WTC11 (cell line): ENCODE results near the gene SLC19A1. TPM values are rescaled to one million over a fixed set of nuclear protein-coding genes. Genes with fewer than 3 reads are reported as not detected.
A peak's percentile ranks its signal among the peaks of the same experiment; 100 is the strongest.

Experiments used
- ATAC-seq: fragments of 200-7000 bp; cut with Tn5 transposase; 2 replicates; pipeline ENCODE4 v1.10.0; 2021; ENCODE audit warnings: mild to moderate bottlenecking, moderate library complexity
- CTCF ChIA-PET: fragments of 300-600 bp; sonication (Branson Sonifier 250); formaldehyde crosslinking; loops from one replicate; lab custom pipeline; 2021; ENCODE audit warnings: antibody characterized with exemption; lab: Charles Lee
- POLR2A ChIA-PET: fragments of 350-600 bp; sonication (Branson Sonifier 250); formaldehyde crosslinking; loops from one replicate; lab custom pipeline; 2021; ENCODE audit warnings: antibody characterized with exemption; lab: Charles Lee
- DNase-seq: peaks from one replicate; pipeline ENCODE4 v3.0.0; 2021; ENCODE audit warnings: low spot score
- H3K27ac Mint-ChIP-seq: 2 replicates; pipeline ENCODE4 v1.8.0; 2021; ENCODE audit warnings: mixed read lengths
- H3K27me3 Mint-ChIP-seq: 2 replicates; pipeline ENCODE4 v1.8.0; 2021; ENCODE audit warnings: low read depth, mild to moderate bottlenecking, moderate library complexity, mixed read lengths
- H3K36me3 Mint-ChIP-seq: 2 replicates; pipeline ENCODE4 v1.8.0; 2021; ENCODE audit warnings: mixed read lengths
- H3K4me1 Mint-ChIP-seq: 2 replicates; pipeline ENCODE4 v1.8.0; 2022; ENCODE audit warnings: mixed read lengths
- H3K4me3 Mint-ChIP-seq: 2 replicates; pipeline ENCODE4 v1.8.0; 2021; ENCODE audit warnings: mild to moderate bottlenecking, moderate library complexity, mixed read lengths
- H3K9me3 Mint-ChIP-seq: 2 replicates; pipeline ENCODE4 v1.8.0; 2021; ENCODE audit warnings: mixed read lengths
- ELF4 ChIP-seq: sonication (generic); formaldehyde crosslinking; IDR thresholded peaks from 2 replicates; pipeline ENCODE4 v1.8.1; 2022; ENCODE audit warnings: low read depth, mild to moderate bottlenecking, moderate library complexity, missing genetic modification reagents
- GTF2I ChIP-seq: fragments of 250-450 bp; sonication (Bioruptor Pico); conservative IDR thresholded peaks from 2 replicates; pipeline ENCODE4 v1.4.0; 2021; ENCODE audit warnings: mild to moderate bottlenecking
- HMGXB4 ChIP-seq: sonication (generic); formaldehyde crosslinking; IDR thresholded peaks from 2 replicates; pipeline ENCODE4 v1.8.1; 2023; ENCODE audit warnings: mild to moderate bottlenecking, moderate library complexity, missing genetic modification reagents
- KAT7 ChIP-seq: sonication (generic); formaldehyde crosslinking; IDR thresholded peaks from 2 replicates; pipeline ENCODE4 v1.8.1; 2023; ENCODE audit warnings: missing genetic modification reagents, mild to moderate bottlenecking, borderline replicate concordance
- NFYB ChIP-seq: sonication (generic); formaldehyde crosslinking; conservative IDR thresholded peaks from 2 replicates; pipeline ENCODE4 v1.8.0; 2022; ENCODE audit warnings: low read depth, missing genetic modification reagents
- NR1H2 ChIP-seq: sonication (generic); formaldehyde crosslinking; IDR thresholded peaks from 2 replicates; pipeline ENCODE4 v1.9.0; 2021; ENCODE audit warnings: mild to moderate bottlenecking, moderate library complexity, missing genetic modification reagents
- OVOL2 ChIP-seq: fragments of 250-450 bp; sonication (Bioruptor Pico); IDR thresholded peaks from 2 replicates; pipeline ENCODE4 v1.9.0; 2021; ENCODE audit warnings: mild to moderate bottlenecking, borderline replicate concordance
- PRDM15 ChIP-seq: sonication (generic); formaldehyde crosslinking; IDR thresholded peaks from 2 replicates; pipeline ENCODE4 v1.8.0; 2022; ENCODE audit warnings: missing genetic modification reagents
- PRRX2 ChIP-seq: fragments of 250-450 bp; sonication (Bioruptor Pico); IDR thresholded peaks from 2 replicates; pipeline ENCODE4 v1.8.0; 2021; ENCODE audit warnings: mild to moderate bottlenecking
- SOX15 ChIP-seq: fragments of 250-450 bp; sonication (Bioruptor Pico); IDR thresholded peaks from 2 replicates; pipeline ENCODE4 v1.9.0; 2021; ENCODE audit warnings: mild to moderate bottlenecking
- SP1 ChIP-seq: sonication (generic); formaldehyde crosslinking; conservative IDR thresholded peaks from 2 replicates; pipeline ENCODE4 v1.8.1; 2022; ENCODE audit warnings: missing genetic modification reagents
- ZNF121 ChIP-seq: sonication (generic); formaldehyde crosslinking; IDR thresholded peaks from 2 replicates; pipeline ENCODE4 v1.8.0; 2023; ENCODE audit warnings: missing genetic modification reagents
- ZNF317 ChIP-seq: sonication (generic); formaldehyde crosslinking; IDR thresholded peaks from 2 replicates; pipeline ENCODE4 v1.8.1; 2023; ENCODE audit warnings: low read depth, mild to moderate bottlenecking, moderate library complexity, missing genetic modification reagents, borderline replicate concordance
- ZNF416 ChIP-seq: fragments of 250-450 bp; sonication (Bioruptor Pico); IDR thresholded peaks from 2 replicates; pipeline ENCODE4 v1.9.0; 2021; ENCODE audit warnings: mild to moderate bottlenecking, inconsistent platforms
- total RNA-seq: library from RNA; stranded (reverse); gene quantifications from 3 replicates; pipeline ENCODE4 v1.2.3, GENCODE V29; 2021
- TF ChIP-seq, protein P1 (sequence below): sonication (generic); formaldehyde crosslinking; IDR thresholded peaks from 2 replicates; pipeline ENCODE4 v1.8.0; 2023; ENCODE audit warnings: missing genetic modification reagents
- TF ChIP-seq, protein P2 (sequence below): sonication (generic); formaldehyde crosslinking; IDR thresholded peaks from 2 replicates; pipeline ENCODE4 v1.8.1; 2022; ENCODE audit warnings: mild to moderate bottlenecking, moderate library complexity, missing genetic modification reagents
- TF ChIP-seq, protein P3 (sequence below): fragments of 250-450 bp; sonication (Bioruptor Pico); IDR thresholded peaks from 2 replicates; pipeline ENCODE4 v1.8.0; 2021; ENCODE audit warnings: mild to moderate bottlenecking
- TF ChIP-seq, protein P4 (sequence below): sonication (generic); formaldehyde crosslinking; IDR thresholded peaks from 2 replicates; pipeline ENCODE4 v1.8.1; 2022; ENCODE audit warnings: low read depth, mild to moderate bottlenecking, moderate library complexity, missing genetic modification reagents, borderline replicate concordance

SLC19A1 gene
- total RNA-seq, 1 experiment from 2014 or later: 29.8 TPM

GRCh38 chr21:45524756-45525152 lies 17.5 kb downstream of the SLC19A1 start (continued):
- TF ChIP-seq, protein P1, sequence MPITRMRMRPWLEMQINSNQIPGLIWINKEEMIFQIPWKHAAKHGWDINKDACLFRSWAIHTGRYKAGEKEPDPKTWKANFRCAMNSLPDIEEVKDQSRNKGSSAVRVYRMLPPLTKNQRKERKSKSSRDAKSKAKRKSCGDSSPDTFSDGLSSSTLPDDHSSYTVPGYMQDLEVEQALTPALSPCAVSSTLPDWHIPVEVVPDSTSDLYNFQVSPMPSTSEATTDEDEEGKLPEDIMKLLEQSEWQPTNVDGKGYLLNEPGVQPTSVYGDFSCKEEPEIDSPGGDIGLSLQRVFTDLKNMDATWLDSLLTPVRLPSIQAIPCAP (CRISPR knock-in tag): no peak
- no peak for TF ChIP-seq KAT7 (CRISPR knock-in tag)
- no peak for TF ChIP-seq PRDM15 (CRISPR knock-in tag)
- TF ChIP-seq ZNF121 (CRISPR knock-in tag): no peak
- TF ChIP-seq, all 79 proteins: peak for 0

- H3K27me3 Mint-ChIP-seq: peaks cover 31% of the 10 kb centered on the region
- TF ChIP-seq NR1H2 (no peak), PRRX2 (CRISPR knock-in tag) (no peak), NFYB (CRISPR knock-in tag) (no peak), ZNF317 (CRISPR knock-in tag) (no peak), ZNF416 (CRISPR knock-in tag) (no peak), GTF2I (CRISPR knock-in tag) (no peak), SP1 (CRISPR knock-in tag) (no peak), SOX15 (CRISPR knock-in tag) (no peak), HMGXB4 (CRISPR knock-in tag) (no peak), OVOL2 (no peak), ELF4 (no peak)
- TF ChIP-seq, protein P2, sequence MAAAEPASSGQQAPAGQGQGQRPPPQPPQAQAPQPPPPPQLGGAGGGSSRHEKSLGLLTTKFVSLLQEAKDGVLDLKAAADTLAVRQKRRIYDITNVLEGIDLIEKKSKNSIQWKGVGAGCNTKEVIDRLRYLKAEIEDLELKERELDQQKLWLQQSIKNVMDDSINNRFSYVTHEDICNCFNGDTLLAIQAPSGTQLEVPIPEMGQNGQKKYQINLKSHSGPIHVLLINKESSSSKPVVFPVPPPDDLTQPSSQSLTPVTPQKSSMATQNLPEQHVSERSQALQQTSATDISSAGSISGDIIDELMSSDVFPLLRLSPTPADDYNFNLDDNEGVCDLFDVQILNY (CRISPR knock-in tag): no peak
- TF ChIP-seq, protein P3, sequence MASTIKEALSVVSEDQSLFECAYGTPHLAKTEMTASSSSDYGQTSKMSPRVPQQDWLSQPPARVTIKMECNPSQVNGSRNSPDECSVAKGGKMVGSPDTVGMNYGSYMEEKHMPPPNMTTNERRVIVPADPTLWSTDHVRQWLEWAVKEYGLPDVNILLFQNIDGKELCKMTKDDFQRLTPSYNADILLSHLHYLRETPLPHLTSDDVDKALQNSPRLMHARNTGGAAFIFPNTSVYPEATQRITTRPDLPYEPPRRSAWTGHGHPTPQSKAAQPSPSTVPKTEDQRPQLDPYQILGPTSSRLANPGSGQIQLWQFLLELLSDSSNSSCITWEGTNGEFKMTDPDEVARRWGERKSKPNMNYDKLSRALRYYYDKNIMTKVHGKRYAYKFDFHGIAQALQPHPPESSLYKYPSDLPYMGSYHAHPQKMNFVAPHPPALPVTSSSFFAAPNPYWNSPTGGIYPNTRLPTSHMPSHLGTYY: no peak
- TF ChIP-seq, protein P4, sequence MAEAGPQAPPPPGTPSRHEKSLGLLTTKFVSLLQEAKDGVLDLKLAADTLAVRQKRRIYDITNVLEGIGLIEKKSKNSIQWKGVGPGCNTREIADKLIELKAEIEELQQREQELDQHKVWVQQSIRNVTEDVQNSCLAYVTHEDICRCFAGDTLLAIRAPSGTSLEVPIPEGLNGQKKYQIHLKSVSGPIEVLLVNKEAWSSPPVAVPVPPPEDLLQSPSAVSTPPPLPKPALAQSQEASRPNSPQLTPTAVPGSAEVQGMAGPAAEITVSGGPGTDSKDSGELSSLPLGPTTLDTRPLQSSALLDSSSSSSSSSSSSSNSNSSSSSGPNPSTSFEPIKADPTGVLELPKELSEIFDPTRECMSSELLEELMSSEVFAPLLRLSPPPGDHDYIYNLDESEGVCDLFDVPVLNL: no peak
- peaks cover 38% of the 10 kb centered on the region for H3K9me3 Mint-ChIP-seq
- H3K36me3 Mint-ChIP-seq: peaks cover 54% of the 10 kb centered on the region
- ChIA-PET POLR2A (no interaction called here), CTCF (no interaction called here)
- ATAC-seq (no peak), DNase-seq (peak; percentile 9)
- no peak overlapping the region for H3K27ac Mint-ChIP-seq
- no peak overlapping the region for H3K4me3 Mint-ChIP-seq
- H3K4me1 Mint-ChIP-seq: 0 out of 2 replicates have a peak, but pooled peaks cover 4% of the 10 kb centered on the region
Observed at GRCh38 chr21:45523411-45524101, 18.7 kb downstream of the SLC19A1 start.
